ENCODE measurements around the gene GNB1. TPM values are rescaled to one million over a fixed set of nuclear protein-coding genes. Genes with fewer than 3 reads are reported as not detected.

Gene GNB1
- total and polyA plus RNA-seq, 2 experiments from 2014 or later = 85.5 to 196 TPM

DNA sequence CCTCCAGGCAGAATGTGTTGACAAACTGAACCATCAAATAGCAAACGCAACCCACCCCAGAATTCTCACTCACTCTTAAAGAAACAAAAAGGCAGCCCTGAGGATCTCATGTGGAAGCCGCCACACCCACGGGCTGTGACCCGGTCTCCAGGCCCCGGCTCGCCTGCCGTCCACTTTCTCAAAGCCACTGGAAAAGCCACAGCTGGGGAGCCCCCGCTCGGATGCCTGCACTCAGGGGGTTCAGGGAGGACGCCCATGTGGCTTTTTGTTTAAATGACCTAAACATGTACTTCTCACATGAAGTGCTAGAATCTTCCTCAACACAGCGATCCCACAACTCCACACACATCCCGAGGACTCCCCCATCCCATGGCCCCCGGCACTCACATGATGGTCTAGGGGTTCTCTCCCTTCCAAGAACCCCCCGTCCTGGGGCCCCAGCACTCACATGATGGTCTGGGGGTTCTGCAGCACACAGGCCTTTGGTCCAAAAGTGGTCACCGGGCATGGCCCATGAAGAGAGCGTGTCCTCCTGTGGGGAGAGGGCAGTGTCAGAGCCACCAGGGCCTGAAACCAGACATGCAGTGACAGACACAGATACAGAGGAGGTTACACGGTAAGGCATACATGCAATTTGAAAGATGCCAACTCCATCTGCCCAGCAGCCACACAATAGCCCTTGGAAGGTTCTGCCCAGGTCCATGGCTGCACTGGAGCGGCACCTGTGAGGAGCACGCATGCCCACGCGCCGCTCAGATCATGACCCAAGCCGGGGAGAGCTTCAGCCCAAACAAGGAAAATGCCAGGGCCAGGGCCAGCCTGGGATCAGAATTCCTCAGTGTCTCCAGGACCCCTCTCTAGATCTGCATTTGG, 129.1 kb downstream of the GNB1 start:
- Histone ChIP-seq H3K4me1 (ENCODE audit: low read depth) (no peaks in the 10 kb centered on the region), H3K27me3 (no peaks in the 10 kb centered on the region), H3K9me3 (ENCODE audit: low read depth) (no peaks in the 10 kb centered on the region), H3K27ac (no peak overlapping the region), H3K4me3 (no peak overlapping the region), H3K36me3 (peaks cover 12% of the 10 kb centered on the region)
- TF ChIP-seq, protein P1, sequence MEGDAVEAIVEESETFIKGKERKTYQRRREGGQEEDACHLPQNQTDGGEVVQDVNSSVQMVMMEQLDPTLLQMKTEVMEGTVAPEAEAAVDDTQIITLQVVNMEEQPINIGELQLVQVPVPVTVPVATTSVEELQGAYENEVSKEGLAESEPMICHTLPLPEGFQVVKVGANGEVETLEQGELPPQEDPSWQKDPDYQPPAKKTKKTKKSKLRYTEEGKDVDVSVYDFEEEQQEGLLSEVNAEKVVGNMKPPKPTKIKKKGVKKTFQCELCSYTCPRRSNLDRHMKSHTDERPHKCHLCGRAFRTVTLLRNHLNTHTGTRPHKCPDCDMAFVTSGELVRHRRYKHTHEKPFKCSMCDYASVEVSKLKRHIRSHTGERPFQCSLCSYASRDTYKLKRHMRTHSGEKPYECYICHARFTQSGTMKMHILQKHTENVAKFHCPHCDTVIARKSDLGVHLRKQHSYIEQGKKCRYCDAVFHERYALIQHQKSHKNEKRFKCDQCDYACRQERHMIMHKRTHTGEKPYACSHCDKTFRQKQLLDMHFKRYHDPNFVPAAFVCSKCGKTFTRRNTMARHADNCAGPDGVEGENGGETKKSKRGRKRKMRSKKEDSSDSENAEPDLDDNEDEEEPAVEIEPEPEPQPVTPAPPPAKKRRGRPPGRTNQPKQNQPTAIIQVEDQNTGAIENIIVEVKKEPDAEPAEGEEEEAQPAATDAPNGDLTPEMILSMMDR (IDR thresholded peaks at IDR 0.05; ENCODE audit: low read depth, low read length) = no peak
- DNase-seq (ENCODE audit: low read depth in 1 of 2, low spot score in 1 of 2) = no peak

DNA sequence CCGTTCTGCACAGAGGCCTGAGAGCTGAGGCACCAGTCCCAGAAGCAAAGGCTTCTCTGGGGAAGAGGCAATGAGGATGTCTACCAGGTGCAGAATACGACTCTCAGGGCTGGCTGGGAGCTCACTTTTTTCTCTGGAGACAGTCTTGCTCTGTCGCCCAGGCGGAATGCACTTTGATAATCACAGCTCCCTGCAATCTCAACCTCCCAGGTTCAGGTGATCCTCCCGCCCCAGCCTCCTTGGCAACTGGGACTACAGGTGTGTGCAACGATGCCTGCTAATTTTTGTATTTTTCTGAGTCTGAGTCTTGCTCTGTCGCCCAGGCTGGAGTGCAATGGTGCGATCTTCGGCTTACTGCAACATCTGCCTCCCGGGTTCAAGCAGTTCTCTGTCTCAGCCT, 130.2 kb downstream of the GNB1 start:
- Histone ChIP-seq H3K4me3 (no peak overlapping the region), H3K9me3 (ENCODE audit: low read depth) (no peaks in the 10 kb centered on the region), H3K36me3 (peaks cover 18% of the 10 kb centered on the region), H3K27ac (no peak overlapping the region), H3K27me3 (no peaks in the 10 kb centered on the region), H3K4me1 (ENCODE audit: low read depth) (no peaks in the 10 kb centered on the region)
- DNase-seq (ENCODE audit: low read depth in 1 of 2, low spot score in 1 of 2) = no peak
- TF ChIP-seq, protein P1 (IDR thresholded peaks at IDR 0.05; ENCODE audit: low read depth, low read length) = no peak

GRCh38 chr1:1760345-1760650, 130.6 kb downstream of the GNB1 start:
- H3K9me3 ChIP-seq (ENCODE audit: low read depth) = no peaks in the 10 kb centered on the region
- no peaks in the 10 kb centered on the region for H3K4me1 ChIP-seq (ENCODE audit: low read depth)
- peaks cover 18% of the 10 kb centered on the region for H3K36me3 ChIP-seq
- TF ChIP-seq, protein P1 (IDR thresholded peaks at IDR 0.05; ENCODE audit: low read depth, low read length) = no peak
- H3K27ac ChIP-seq = no peak overlapping the region
- DNase-seq (ENCODE audit: low read depth in 1 of 2, low spot score in 1 of 2) = no peak
- H3K27me3 ChIP-seq = no peaks in the 10 kb centered on the region
- no peak overlapping the region for H3K4me3 ChIP-seq

- no peak for DNase-seq (ENCODE audit: low read depth in 1 of 2, low spot score in 1 of 2)
- Histone ChIP-seq H3K27me3 (no peaks in the 10 kb centered on the region), H3K9me3 (ENCODE audit: low read depth) (no peaks in the 10 kb centered on the region), H3K27ac (no peak overlapping the region), H3K4me1 (ENCODE audit: low read depth) (no peaks in the 10 kb centered on the region), H3K4me3 (no peak overlapping the region), H3K36me3 (peaks cover 17% of the 10 kb centered on the region)
- TF ChIP-seq, protein P1 (IDR thresholded peaks at IDR 0.05; ENCODE audit: low read depth, low read length) = no peak
Measured at GRCh38 chr1:1759456-1760344, 131.2 kb downstream of the GNB1 start.

DNA sequence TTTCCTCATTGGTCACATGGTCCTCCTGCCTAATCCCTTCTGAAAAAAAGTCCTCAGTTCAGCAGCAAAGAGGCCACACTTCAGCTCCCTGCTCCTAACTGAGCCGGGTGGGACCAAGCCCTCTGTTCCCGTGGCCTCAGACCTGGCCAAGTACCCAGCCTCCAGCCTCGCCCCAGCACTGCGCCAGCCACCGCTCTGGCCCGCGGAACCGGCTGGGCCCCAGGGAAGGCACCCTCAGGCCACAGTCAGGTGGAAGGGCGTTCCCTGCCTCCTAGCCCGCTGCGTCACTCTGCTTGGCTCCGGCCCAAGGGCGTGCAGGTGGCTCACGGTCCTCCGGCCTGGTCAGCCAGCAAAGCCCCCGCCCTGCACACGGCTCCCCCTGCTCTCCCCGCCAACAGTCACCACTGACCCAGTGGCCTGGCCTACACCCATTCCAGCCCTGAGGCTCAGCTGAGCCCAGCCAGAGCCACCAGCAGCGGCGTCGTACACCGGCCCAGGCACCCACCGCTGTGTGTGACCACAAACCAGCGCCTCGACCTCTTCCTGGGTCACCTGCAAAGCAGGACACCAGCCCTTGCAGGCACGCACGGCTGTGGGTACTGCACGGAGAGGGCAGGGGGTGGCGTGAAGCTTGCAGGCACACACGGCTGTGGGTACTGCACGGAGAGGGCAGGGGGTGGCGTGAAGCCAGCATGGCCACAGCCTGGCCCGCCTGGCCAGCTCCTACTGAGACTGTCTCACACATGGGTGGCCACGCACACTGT, 132.0 kb downstream of the GNB1 start:
- Histone ChIP-seq H3K36me3 (peaks cover 17% of the 10 kb centered on the region), H3K4me3 (no peak overlapping the region), H3K27me3 (no peaks in the 10 kb centered on the region), H3K9me3 (ENCODE audit: low read depth) (no peaks in the 10 kb centered on the region), H3K4me1 (ENCODE audit: low read depth) (no peaks in the 10 kb centered on the region), H3K27ac (no peak overlapping the region)
- DNase-seq (ENCODE audit: low read depth in 1 of 2, low spot score in 1 of 2) = no peak
- TF ChIP-seq, protein P1 (IDR thresholded peaks at IDR 0.05; ENCODE audit: low read depth, low read length) = no peak

Measured in cardiac muscle cell (in vitro differentiated cells and primary cell).